OCI-LY7 (cell line): Measurements from ENCODE around the gene CMKLR1.

ENCODE experiments used
- EZH2phosphoT487 ChIP-seq: fragments of 200-600 bp; sonication (generic); IDR thresholded peaks from 2 replicates; pipeline ENCODE4 v1.6.1; 2018; ENCODE audit warnings: low read depth, borderline replicate concordance, mild to moderate bottlenecking, mixed run types, antibody characterized with exemption, low read length, moderate library complexity, mixed read lengths
- TF ChIP-seq, protein P1 (sequence below): fragments of 200-600 bp; sonication (generic); conservative IDR thresholded peaks from 2 replicates; pipeline ENCODE4 v1.5.1; 2014; ENCODE audit warnings: mild to moderate bottlenecking, antibody characterized with exemption, low read length, moderate library complexity, mixed read lengths

DNA sequence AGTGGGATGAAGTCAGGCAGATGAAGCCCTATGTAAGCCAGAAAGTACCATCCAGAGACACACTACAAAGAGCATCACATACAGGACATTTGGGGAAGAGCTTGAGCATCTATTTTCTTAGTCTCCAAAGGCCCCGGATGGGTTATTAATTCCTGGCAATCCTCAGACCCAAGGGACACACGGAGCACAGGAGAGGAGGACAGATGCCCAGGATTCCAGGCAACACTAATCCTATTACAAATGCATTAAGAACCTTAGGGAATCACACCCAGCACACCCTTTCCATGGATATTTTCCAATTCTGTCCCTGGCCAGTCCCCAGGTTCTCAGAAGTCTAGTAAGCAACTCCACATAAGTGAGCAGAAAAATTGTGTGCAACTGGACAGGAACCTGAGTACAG, 65.9 kb downstream of the CMKLR1 start:
- TF ChIP-seq, protein P1, sequence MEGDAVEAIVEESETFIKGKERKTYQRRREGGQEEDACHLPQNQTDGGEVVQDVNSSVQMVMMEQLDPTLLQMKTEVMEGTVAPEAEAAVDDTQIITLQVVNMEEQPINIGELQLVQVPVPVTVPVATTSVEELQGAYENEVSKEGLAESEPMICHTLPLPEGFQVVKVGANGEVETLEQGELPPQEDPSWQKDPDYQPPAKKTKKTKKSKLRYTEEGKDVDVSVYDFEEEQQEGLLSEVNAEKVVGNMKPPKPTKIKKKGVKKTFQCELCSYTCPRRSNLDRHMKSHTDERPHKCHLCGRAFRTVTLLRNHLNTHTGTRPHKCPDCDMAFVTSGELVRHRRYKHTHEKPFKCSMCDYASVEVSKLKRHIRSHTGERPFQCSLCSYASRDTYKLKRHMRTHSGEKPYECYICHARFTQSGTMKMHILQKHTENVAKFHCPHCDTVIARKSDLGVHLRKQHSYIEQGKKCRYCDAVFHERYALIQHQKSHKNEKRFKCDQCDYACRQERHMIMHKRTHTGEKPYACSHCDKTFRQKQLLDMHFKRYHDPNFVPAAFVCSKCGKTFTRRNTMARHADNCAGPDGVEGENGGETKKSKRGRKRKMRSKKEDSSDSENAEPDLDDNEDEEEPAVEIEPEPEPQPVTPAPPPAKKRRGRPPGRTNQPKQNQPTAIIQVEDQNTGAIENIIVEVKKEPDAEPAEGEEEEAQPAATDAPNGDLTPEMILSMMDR, result no peak
- TF ChIP-seq EZH2phosphoT487, result no peak
